Neural crest cell (in vitro differentiated cells): ENCODE measurements around the gene HTRA2. TPM values are rescaled to one million over a fixed set of nuclear protein-coding genes. Genes with fewer than 3 reads are reported as not detected.
A peak's percentile ranks its signal among the peaks of the same experiment; 100 is the strongest.

Experiments
- DNase-seq: peaks from one replicate; pipeline ENCODE4 v3.0.0; 2021; ENCODE audit warnings: low read depth, mixed read lengths, low spot score
- H3K27ac Mint-ChIP-seq: one replicate; pipeline ENCODE4 v1.8.0; 2021; ENCODE audit warnings: mild to moderate bottlenecking, mixed read lengths; ENCODE audit not compliant: unreplicated experiment
- H3K27me3 Mint-ChIP-seq: 2 replicates; pipeline ENCODE4 v1.8.0; 2021; ENCODE audit warnings: low read depth, mild to moderate bottlenecking, mixed read lengths
- H3K36me3 Mint-ChIP-seq: 2 replicates; pipeline ENCODE4 v1.8.0; 2021; ENCODE audit warnings: low read depth, mild to moderate bottlenecking, mixed read lengths
- H3K4me1 Mint-ChIP-seq: 2 replicates; pipeline ENCODE4 v1.8.0; 2021; ENCODE audit warnings: mixed read lengths
- H3K4me3 Mint-ChIP-seq: one replicate; pipeline ENCODE4 v1.8.0; 2021; ENCODE audit warnings: mild to moderate bottlenecking, mixed read lengths
- H3K9me3 Mint-ChIP-seq: 2 replicates; pipeline ENCODE4 v1.8.0; 2021; ENCODE audit warnings: mixed read lengths
- CTCF ChIP-seq: fragments of 200-600 bp; sonication (generic); conservative IDR thresholded peaks from 2 replicates; pipeline ENCODE4 v1.5.0; 2021; ENCODE audit warnings: antibody characterized with exemption, mild to moderate bottlenecking
- total RNA-seq: library from RNA; stranded (reverse); gene quantifications from 2 replicates; pipeline ENCODE4 v1.2.1, GENCODE V29; 2021

HTRA2 gene
- total RNA-seq, 1 donor from 2014 or later = 44.7 TPM

- peak overlapping the region; percentile 27 for H3K4me3 Mint-ChIP-seq
- H3K27me3 Mint-ChIP-seq = peaks cover 95% of the 10 kb centered on the region
- no peaks in the 10 kb centered on the region for H3K9me3 Mint-ChIP-seq
- no peak for TF ChIP-seq CTCF
- peaks cover 4% of the 10 kb centered on the region for H3K4me1 Mint-ChIP-seq
- no peak for DNase-seq
- H3K27ac Mint-ChIP-seq = no peak overlapping the region
- peaks cover 6% of the 10 kb centered on the region for H3K36me3 Mint-ChIP-seq
These were observed 15.9 kb upstream of the HTRA2 start for GRCh38 chr2:74513605-74514367.

- peak within 1 kb of the TSS; percentile 27 for H3K4me3 Mint-ChIP-seq
- H3K27me3 Mint-ChIP-seq = peaks cover 95% of the 10 kb centered on the region
- peaks cover 6% of the 10 kb centered on the region for H3K36me3 Mint-ChIP-seq
- no peak within 1 kb of the TSS for H3K27ac Mint-ChIP-seq
- DNase-seq = no peak
- no peaks in the 10 kb centered on the region for H3K9me3 Mint-ChIP-seq
- TF ChIP-seq CTCF = no peak
- peaks cover 3% of the 10 kb centered on the region for H3K4me1 Mint-ChIP-seq
These were observed 15.1 kb upstream of the HTRA2 start, which contains the start of gene TLX2 for GRCh38 chr2:74514368-74515270. TLX2 (plus strand) TSS chr2:74514450; CDS start chr2:74514807, 357 bp downstream.

GRCh38 chr2:74515271-74515980, 14.3 kb upstream of the HTRA2 start:
- H3K4me3 Mint-ChIP-seq = no peak overlapping the region
- H3K36me3 Mint-ChIP-seq = peaks cover 6% of the 10 kb centered on the region
- DNase-seq = no peak
- H3K27me3 Mint-ChIP-seq = peaks cover 95% of the 10 kb centered on the region
- peaks cover 3% of the 10 kb centered on the region for H3K4me1 Mint-ChIP-seq
- no peaks in the 10 kb centered on the region for H3K9me3 Mint-ChIP-seq
- no peak overlapping the region for H3K27ac Mint-ChIP-seq
- TF ChIP-seq CTCF = no peak

GRCh38 chr2:74515981-74516633, 13.6 kb upstream of the HTRA2 start:
- H3K4me1 Mint-ChIP-seq = peaks cover 3% of the 10 kb centered on the region
- no peaks in the 10 kb centered on the region for H3K9me3 Mint-ChIP-seq
- peaks cover 6% of the 10 kb centered on the region for H3K36me3 Mint-ChIP-seq
- no peak overlapping the region for H3K4me3 Mint-ChIP-seq
- DNase-seq = no peak
- peaks cover 95% of the 10 kb centered on the region for H3K27me3 Mint-ChIP-seq
- TF ChIP-seq CTCF = no peak
- H3K27ac Mint-ChIP-seq = no peak overlapping the region

GRCh38 chr2:74516650-74517049, 13.1 kb upstream of the HTRA2 start:
- Mint-ChIP-seq H3K27ac (no peak overlapping the region), H3K27me3 (peaks cover 94% of the 10 kb centered on the region), H3K4me3 (no peak overlapping the region), H3K9me3 (no peaks in the 10 kb centered on the region), H3K4me1 (peaks cover 3% of the 10 kb centered on the region), H3K36me3 (peaks cover 6% of the 10 kb centered on the region)
- no peak for DNase-seq
- no peak for TF ChIP-seq CTCF
